Gastroesophageal sphincter (tissue), 4 donors: ENCODE measurements around the gene CAVIN2. TPM values are rescaled to one million over a fixed set of nuclear protein-coding genes. Genes with fewer than 3 reads are reported as not detected.

Experiments
- ATAC-seq: fragments of 150-250 bp; one replicate; pipeline ENCODE4 v1.9.1; 2016; ENCODE audit warnings: mild to moderate bottlenecking, moderate library complexity
- H3K27ac ChIP-seq, 4 donors: fragments of 200-600 bp; sonication (generic) in 3 of 4; 1 replicate in 3 of 4; 2 replicates in 1 of 4; pipeline ENCODE4 v1.5.1; 2016 to 2019
- H3K27me3 ChIP-seq: fragments of 200-600 bp; sonication (generic); one replicate; pipeline ENCODE4 v1.5.1; 2019
- H3K36me3 ChIP-seq, 2 donors: fragments of 200-600 bp; sonication (generic); one replicate each; pipeline ENCODE4 v1.5.1; 2019; ENCODE audit warnings: control low read depth in 1 of 2
- H3K4me1 ChIP-seq, 3 donors: fragments of 200-600 bp; sonication (generic); 1 replicate in 2 of 3; 2 replicates in 1 of 3; pipeline ENCODE4 v1.5.1; 2016 to 2019; ENCODE audit warnings: control low read depth in 2 of 3
- H3K4me3 ChIP-seq, 2 donors: fragments of 200-600 bp; sonication (generic); one replicate each; pipeline ENCODE4 v1.5.1; 2019; ENCODE audit warnings: mild to moderate bottlenecking in 1 of 2, moderate library complexity in 1 of 2
- H3K9me3 ChIP-seq, 3 donors: fragments of 200-600 bp; sonication (generic); one replicate each; pipeline ENCODE4 v1.5.1; 2017 to 2019; ENCODE audit warnings: control low read depth in 2 of 3
- EP300 ChIP-seq: sonication (generic); formaldehyde crosslinking; IDR thresholded peaks from one replicate; pipeline ENCODE4 v1.6.1; 2017; ENCODE audit warnings: antibody characterized with exemption, mild to moderate bottlenecking
- POLR2A ChIP-seq, 2 donors: fragments of 450-650 bp; IDR thresholded peaks; one replicate each; pipeline ENCODE4 v1.6.1; 2017; ENCODE audit warnings: antibody characterized with exemption in 2 of 2, mild to moderate bottlenecking in 2 of 2, moderate library complexity in 1 of 2
- POLR2AphosphoS5 ChIP-seq: sonication (generic); formaldehyde crosslinking; IDR thresholded peaks from one replicate; pipeline ENCODE4 v1.6.1; 2017; ENCODE audit warnings: antibody characterized with exemption
- WGBS, 2 donors: methylation state at CpG; one replicate each; pipeline ENCODE4 v1.1.5; 2018; ENCODE audit warnings: low coverage in 1 of 2; 5-methylcytosine and 5-hydroxymethylcytosine counted together
- total RNA-seq, 4 donors: library from RNA; depleted of rRNA; stranded (reverse); fragments of >200 nt; gene quantifications; one replicate each; pipeline ENCODE4 v1.1.0, GENCODE V29; 2016
- TF ChIP-seq, protein P1 (sequence below), 4 experiments: fragments of 200-600 bp in 2 of 4; fragments of 450-650 bp in 2 of 4; sonication (generic) in 1 of 4; IDR thresholded peaks; one replicate each; pipeline ENCODE4 v1.5.1; 2017 to 2019; ENCODE audit warnings: antibody characterized with exemption in 4 of 4, mild to moderate bottlenecking in 2 of 4, moderate library complexity in 2 of 4

CAVIN2 gene
- total RNA-seq, 4 donors from 2014 or later = 72.8 to 192 (median 129) TPM

DNA sequence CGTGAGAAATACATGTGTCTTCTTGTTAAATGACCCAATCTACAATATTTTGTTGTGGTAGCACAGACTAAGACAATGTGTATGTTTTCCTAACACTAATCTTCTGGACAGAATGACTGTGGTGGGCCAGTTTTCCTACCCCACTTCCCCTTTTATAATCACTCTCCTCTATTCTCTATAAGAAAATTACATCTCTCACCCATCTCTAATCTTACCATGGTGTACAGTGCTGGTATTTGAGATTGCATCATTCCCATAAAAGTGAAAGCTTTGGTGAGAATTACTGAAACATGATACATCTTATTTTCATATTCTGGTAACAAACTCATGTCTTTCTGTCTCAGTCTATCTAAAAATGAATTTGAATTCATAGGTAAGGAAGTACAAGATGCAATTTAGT is 40.5 kb downstream of the CAVIN2 start:
- Histone ChIP-seq H3K4me1 (no peaks in the 10 kb centered on the region), H3K36me3 (no peaks in the 10 kb centered on the region), H3K27me3 (no peaks in the 10 kb centered on the region), H3K27ac (no peak overlapping the region), H3K4me3 (no peak overlapping the region), H3K9me3 (no peaks in the 10 kb centered on the region)
- 88 to 100% methylated on average over 1 of the region's 1 CpG for WGBS, 2 donors
- TF ChIP-seq POLR2AphosphoS5 (no peak), EP300 (no peak), POLR2A (IDR thresholded peaks at IDR 0.05) (no peak)
- TF ChIP-seq, protein P1, sequence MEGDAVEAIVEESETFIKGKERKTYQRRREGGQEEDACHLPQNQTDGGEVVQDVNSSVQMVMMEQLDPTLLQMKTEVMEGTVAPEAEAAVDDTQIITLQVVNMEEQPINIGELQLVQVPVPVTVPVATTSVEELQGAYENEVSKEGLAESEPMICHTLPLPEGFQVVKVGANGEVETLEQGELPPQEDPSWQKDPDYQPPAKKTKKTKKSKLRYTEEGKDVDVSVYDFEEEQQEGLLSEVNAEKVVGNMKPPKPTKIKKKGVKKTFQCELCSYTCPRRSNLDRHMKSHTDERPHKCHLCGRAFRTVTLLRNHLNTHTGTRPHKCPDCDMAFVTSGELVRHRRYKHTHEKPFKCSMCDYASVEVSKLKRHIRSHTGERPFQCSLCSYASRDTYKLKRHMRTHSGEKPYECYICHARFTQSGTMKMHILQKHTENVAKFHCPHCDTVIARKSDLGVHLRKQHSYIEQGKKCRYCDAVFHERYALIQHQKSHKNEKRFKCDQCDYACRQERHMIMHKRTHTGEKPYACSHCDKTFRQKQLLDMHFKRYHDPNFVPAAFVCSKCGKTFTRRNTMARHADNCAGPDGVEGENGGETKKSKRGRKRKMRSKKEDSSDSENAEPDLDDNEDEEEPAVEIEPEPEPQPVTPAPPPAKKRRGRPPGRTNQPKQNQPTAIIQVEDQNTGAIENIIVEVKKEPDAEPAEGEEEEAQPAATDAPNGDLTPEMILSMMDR (IDR thresholded peaks at IDR 0.05) = no peak
- ATAC-seq = no peak

DNA sequence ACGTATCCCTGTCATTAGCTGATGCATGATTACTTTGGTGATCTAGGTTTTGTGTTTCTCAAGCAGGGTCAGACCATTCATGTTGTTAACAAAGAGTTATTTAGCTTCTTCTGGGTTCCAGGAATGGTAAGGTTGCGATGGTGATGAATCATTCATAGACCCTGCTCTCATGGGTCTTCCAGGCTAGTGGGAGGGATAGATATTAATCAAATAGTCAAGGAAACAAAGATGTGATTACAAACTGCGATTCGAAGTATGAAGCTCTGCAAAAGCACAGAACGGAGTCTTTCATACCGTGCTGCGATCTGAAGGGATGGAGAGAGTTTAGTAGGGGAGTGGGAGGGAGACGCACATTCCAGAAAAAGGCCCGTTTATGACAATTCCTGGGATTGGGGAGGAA is 42.1 kb downstream of the CAVIN2 start:
- Histone ChIP-seq H3K27me3 (no peaks in the 10 kb centered on the region), H3K27ac (no peak overlapping the region), H3K9me3 (no peaks in the 10 kb centered on the region), H3K36me3 (no peaks in the 10 kb centered on the region), H3K4me3 (no peak overlapping the region), H3K4me1 (no peaks in the 10 kb centered on the region)
- WGBS, 2 donors = 74 to 79% methylated on average over 7 to 9 of the region's 9 CpGs
- ATAC-seq = no peak
- no peak for TF ChIP-seq POLR2A (IDR thresholded peaks at IDR 0.05)

DNA sequence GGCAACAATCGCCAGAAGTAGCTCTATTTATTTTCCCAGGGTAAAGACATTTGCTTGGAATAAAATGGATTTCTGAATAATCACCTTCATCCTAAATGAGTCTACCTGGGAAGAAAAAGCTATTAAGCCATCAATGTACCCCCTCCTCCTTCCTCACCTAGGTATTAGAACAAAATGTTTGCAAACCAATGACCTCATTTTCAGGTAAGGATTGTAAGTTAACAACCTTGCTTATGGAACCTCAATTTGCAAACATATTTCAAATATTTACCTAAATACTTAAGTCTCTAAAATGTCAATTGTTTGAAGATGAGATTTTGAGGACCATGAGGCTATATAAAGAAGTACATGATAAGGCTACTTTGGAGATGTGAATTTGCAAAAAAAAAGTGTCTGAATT is 43.9 kb downstream of the CAVIN2 start:
- H3K27me3 ChIP-seq = no peaks in the 10 kb centered on the region
- no peak for TF ChIP-seq POLR2AphosphoS5
- TF ChIP-seq, protein P1 (IDR thresholded peaks at IDR 0.05) = no peak
- TF ChIP-seq POLR2A (IDR thresholded peaks at IDR 0.05) = no peak
- TF ChIP-seq EP300 = no peak
- no peak for ATAC-seq
- no peaks in the 10 kb centered on the region for H3K4me1 ChIP-seq
- H3K9me3 ChIP-seq = no peaks in the 10 kb centered on the region
- no peak overlapping the region for H3K27ac ChIP-seq
- H3K4me3 ChIP-seq = no peak overlapping the region
- H3K36me3 ChIP-seq = no peaks in the 10 kb centered on the region
- WGBS, 2 donors = 82 to 89% methylated on average over 1 of the region's 1 CpG

DNA sequence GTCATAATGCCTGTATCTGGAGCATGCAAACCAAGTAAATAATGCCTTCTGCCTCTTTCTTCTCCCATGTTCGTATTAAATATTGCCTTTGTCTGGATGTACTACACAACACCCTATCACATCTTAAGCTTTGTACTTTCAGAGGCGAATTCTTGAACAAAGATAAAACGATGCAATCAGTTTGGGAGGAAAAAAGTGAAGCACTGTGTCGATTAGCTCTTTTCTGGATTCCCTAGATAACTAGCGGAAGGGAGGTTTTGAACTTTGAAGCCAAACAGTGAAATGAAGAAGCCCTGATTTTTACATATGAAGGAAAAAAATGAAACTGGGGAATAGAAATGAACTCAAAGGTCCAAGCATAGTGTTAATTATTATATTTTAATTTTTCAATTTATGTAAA is 44.7 kb downstream of the CAVIN2 start:
- Histone ChIP-seq H3K4me1 (no peaks in the 10 kb centered on the region), H3K27me3 (no peaks in the 10 kb centered on the region), H3K36me3 (no peaks in the 10 kb centered on the region), H3K9me3 (no peaks in the 10 kb centered on the region), H3K27ac (no peak overlapping the region), H3K4me3 (no peak overlapping the region)
- 63 to 74% methylated on average over 5 of the region's 5 CpGs for WGBS, 2 donors
- no peak for TF ChIP-seq POLR2AphosphoS5
- ATAC-seq = no peak

DNA sequence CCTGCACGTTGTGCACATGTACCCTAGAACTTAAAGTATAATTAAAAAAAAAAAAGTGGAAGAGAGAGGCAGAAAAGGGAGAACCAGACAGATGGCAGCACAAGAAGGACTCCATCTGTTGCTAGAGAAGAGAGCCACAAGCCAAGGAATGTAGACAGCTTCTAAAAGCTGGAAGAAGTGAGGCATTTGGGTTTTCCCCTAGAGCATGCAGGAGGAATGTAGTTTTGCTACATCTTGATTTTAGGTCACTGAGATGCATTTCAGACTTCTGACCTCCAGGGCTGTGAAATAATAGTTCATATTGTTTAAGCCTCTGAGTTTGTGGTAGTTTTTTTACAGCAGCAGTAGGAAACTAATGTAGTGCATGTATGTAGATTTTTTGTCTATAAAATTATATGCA is 46.0 kb downstream of the CAVIN2 start:
- no peak for TF ChIP-seq EP300
- no peak for TF ChIP-seq POLR2AphosphoS5
- no peak for TF ChIP-seq POLR2A (IDR thresholded peaks at IDR 0.05)
- no peak for ATAC-seq

DNA sequence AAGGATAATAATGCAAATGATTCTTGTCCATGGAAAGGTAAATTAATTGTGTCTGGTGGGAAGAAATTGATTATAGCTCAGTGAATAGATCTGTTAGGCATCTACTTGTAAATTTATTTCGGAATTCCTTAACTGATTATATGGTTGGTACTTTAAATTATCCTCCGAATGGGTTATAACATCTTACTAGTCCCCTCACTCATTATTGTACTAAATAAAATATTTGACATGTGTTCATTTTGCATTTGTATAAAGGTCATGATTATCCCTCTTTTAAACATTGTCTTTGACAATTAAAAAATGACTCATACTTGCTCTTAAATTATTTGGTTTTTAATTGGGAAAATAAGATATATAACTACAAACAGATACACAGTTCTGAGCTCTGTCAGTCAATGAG is 47.4 kb downstream of the CAVIN2 start:
- H3K36me3 ChIP-seq = no peaks in the 10 kb centered on the region
- no peak for TF ChIP-seq EP300
- TF ChIP-seq, protein P1 (IDR thresholded peaks at IDR 0.05) = no peak
- no peak for TF ChIP-seq POLR2A (IDR thresholded peaks at IDR 0.05)
- no peak for TF ChIP-seq POLR2AphosphoS5
- H3K4me1 ChIP-seq = no peaks in the 10 kb centered on the region
- no peaks in the 10 kb centered on the region for H3K27me3 ChIP-seq
- no peak overlapping the region for H3K27ac ChIP-seq
- no peaks in the 10 kb centered on the region for H3K9me3 ChIP-seq
- 94 to 96% methylated on average over 2 of the region's 2 CpGs for WGBS, 2 donors
- H3K4me3 ChIP-seq = no peak overlapping the region
- no peak for ATAC-seq

More for the DNA sequence above, 46.0 kb downstream of the CAVIN2 start:
- Histone ChIP-seq H3K4me1 (no peaks in the 10 kb centered on the region), H3K9me3 (no peaks in the 10 kb centered on the region), H3K27me3 (no peaks in the 10 kb centered on the region), H3K27ac (no peak overlapping the region), H3K4me3 (no peak overlapping the region), H3K36me3 (no peaks in the 10 kb centered on the region)
- WGBS, 2 donors = 100% methylated on average over 1 of the region's 1 CpG; no CpG with 5 or more reads in 1 of the 2 donors
